Right kidney (tissue), 1 donor: ENCODE measurements around the gene AUNIP.
A peak's percentile ranks its signal among the peaks of the same experiment; 100 is the strongest.

Experiments used
- DNase-seq: peaks from one replicate; pipeline ENCODE4 v3.0.0-alpha.2; 2016

The AUNIP gene

DNA sequence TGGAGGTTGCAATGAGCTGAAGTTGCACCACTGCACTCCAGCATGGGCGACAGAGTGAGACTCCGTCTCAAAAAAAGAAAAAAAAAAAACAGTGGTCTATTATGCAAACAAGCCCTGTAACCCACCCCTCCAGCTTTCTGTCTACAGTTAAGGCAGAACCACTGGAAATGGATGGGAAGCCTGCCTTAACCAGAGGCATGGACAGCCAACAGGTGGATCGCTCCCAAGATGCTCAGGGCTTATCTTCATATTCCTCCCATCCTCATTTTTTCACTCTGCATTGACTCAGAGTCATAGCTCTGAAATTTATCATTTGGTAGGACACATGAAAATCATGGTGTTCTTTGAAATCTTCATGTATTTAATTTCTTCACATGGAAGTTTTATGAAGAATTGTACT lies 30.8 kb downstream of the AUNIP start:
- no peak for DNase-seq

DNA sequence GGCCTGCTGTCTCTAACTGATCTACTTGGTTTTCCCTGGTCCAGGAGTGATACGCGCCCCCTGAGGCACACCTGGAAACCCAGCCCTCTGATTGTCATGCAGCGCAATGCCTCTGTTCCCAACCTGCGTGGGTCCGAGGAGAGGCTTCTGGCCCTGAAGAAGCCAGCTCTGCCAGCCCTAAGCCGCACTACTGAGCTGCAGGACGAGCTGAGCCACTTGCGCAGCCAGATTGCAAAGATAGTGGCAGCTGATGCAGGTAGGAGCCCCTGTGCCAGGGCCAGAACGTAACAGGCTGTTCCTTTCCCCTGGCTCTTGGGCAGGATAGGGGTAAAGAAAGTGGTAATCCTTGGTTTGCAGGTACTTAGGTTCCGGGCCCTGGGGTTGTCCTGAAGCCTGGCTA lies 32.7 kb downstream of the AUNIP start:
- no peak for DNase-seq

- no peak for DNase-seq
These were observed 33.7 kb downstream of the AUNIP start for GRCh38 chr1:25825605-25826004.

DNA sequence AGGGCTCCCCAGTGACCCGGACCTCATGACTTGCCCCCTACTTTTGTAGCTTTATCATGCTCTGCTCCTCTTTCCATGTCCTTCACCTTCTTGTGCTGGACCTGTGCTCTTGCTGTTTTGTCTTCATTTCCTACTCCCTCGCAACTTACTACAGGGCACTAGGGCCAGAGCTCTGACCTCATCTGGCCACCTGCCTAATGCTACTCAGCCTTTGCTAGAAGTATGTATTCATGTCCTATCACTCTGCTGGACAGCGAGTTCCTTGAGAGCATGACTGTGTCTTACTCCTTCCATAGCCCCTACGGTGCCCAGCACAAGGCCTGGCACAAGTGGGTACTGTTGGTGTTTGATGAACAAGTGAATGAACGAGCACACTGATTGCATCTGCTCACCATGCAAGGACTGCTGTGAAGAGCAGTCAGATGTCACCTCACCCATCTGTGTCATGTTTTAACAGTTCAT lies 37.6 kb downstream of the AUNIP start:
- no peak for DNase-seq

DNA sequence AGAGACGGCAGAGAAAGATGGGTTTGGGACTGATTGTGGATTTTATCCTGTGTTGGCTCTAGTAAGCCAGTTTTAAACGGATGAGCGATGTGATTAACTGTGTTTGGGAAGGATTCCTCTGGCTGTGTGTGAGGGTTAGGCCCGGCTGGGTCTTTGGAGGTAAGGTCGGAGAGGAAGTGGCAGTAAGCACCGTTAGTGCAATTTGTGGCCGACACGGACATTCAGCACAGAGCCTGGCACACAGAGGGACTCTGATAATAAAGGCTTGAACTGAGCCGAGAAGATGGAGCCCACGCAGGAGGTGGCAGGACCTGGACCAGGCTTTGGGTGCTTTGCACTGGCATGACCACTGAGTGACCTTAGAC lies 38.2 kb downstream of the AUNIP start:
- no peak for DNase-seq

GRCh38 chr1:25820247-25821111 lies 38.8 kb downstream of the AUNIP start:
- no peak for DNase-seq

DNA sequence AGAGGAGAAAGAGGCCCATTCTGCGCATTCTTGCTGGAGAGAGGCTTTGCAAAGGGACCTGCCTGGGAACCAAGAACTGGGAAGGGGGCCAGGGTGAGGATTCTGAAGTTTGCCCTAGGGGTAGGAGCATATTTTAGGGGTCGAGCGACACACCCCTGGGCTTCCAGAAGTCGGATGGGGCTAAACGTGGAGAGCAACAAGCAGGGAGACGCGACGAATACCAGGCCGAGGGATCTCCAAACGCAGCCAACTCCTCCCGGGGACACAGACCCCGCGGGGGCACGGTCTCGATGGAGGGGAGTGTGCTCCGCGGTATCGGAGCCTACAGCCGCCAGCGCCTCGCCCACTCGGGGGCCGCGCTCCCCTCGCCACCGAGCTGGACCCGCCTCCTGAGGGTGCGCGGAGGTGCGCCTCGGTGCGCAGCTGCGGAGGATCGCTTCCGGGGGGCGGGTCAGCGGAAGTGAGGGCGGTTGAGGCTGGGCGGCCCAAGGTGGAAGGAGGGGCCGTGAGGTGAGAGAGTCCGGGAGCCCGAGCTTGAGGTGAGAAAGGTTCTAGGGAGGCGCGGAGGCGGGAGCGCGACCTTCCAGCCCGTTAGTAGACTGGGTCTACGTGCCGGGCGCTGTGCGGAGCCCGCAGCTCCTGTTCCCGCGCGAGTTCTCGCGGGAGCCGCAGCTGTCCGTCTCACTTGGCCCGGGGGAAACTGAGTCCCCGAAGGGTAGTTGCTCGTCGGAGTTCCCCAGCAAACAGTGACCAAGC lies 39.6 kb downstream of the AUNIP start, which contains the start of gene MTFR1L:
TSS of gene MTFR1L (plus strand) at position 464 of the 756 bp plus-strand sequence. CDS start 3,151 bp downstream, outside the sequence.
- DNase-seq = peak; percentile 96

DNA sequence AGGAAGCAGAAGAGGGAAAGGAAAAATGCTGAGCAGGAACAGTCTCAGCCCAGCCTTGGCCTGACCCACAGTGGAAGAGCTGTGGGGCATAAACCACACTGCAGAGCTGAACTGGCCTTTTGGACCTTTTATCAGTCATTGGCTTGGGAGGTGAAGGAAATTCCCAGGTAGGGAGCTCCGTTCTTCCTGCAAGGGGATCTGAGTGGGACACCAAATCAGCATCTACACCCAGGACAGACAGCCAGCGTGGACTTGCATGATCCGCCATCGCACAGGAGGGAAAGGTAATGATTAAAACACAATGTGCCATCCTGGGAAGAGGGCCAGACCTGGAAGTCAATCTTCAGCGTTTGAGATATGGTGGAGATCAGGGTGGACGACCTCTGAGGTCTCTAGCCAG lies 40.7 kb downstream of the AUNIP start:
- no peak for DNase-seq

DNA sequence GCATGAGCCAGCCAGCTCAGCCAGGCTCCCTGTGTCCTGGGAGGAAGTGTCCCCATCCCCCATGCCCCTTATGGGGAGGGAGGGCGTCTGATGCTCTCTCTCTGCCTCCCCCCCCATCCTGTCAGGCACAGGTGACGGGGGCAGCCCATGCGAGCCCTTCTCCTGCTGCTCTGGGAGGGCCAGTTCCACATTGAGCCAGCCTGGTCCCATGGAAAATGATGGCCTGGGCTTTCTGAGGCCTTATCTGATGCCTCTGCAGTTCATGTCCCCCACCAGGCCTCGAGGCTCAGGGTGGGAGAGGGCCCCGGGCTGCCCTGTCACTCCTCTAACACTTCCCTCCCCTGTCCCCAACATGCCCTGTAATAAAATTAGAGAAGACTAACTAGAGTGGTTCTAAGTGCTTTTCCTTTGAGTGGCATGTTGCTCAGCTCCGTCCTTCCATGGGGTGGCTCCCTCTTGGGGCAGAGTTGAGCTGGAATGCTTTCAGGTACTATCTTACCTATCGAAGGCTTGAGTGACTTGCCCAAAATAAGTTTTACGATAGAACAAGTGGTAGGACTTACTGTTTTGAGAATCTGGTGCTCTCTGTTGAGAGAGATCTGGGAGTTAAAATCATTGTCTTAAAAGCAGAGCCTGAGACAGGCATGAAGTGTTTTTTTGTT lies 41.3 kb downstream of the AUNIP start:
- no peak for DNase-seq

DNA sequence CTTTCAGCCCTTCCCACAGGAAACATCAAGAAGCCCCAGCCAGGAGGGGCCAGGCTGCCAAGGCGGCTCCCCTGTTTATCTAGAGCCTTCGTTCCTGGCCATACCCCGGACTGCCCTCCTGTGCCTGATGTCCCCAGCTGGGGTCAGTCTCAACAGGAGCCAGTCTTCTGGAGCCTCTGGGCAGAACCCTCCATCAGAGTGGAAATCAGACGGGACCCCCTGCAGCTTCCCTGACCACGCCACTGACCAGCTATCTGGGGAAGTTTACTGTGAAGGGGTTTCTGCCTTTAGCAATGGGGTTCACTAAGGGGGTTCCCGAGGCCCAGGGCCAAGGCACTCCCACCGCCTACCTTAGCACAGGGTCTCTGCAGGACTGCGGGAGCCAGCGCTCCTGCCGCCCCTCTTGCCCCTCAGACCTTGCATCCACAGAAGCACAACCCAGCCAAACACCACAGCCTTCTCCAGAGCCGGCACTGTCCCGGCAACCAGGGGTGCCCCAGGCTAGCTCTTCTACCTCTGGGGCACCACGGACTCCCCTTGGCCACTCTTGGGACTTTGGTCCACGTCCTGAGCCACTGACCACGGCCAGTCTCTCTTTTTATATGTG lies 43.0 kb downstream of the AUNIP start:
- no peak for DNase-seq

- DNase-seq = no peak
These were observed 43.8 kb downstream of the AUNIP start for GRCh38 chr1:25815208-25816111.

GRCh38 chr1:25814549-25815087 lies 44.6 kb downstream of the AUNIP start:
- no peak for DNase-seq

- DNase-seq = no peak
These were observed 45.4 kb downstream of the AUNIP start for GRCh38 chr1:25813734-25814471.

DNA sequence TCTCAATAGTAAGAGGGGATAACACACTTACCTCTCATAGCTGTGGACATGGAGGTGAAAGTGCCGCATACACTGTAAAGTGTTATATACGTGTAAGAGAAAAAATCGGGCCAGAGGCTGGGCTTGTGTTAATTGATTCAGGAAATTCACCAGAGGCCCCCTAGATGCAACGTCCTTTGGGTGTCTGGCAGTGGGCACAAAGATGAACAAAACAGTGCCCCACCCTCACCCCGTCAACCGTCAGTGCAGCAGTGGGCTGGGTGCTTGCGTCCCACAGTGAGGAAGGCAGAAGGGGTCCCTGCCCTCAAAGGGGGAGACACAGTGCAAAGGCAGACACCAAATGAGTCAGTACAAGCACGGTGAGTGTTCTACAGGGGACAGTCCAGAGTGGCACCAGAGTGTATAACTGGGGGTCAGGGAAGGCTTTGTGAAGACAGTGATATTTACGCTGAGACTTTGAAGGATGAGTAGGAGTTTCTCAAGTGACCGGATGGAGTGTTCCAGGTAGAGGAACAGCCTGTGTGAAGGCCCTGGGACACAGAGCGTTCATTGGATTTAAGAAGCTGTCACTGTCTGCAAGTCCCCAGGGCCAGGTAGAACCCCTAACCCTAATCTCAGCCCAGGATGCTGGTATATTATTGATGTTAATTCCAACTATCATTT lies 46.1 kb downstream of the AUNIP start:
- no peak for DNase-seq

- DNase-seq = no peak
These were observed 47.7 kb downstream of the AUNIP start for GRCh38 chr1:25811384-25812082.

DNA sequence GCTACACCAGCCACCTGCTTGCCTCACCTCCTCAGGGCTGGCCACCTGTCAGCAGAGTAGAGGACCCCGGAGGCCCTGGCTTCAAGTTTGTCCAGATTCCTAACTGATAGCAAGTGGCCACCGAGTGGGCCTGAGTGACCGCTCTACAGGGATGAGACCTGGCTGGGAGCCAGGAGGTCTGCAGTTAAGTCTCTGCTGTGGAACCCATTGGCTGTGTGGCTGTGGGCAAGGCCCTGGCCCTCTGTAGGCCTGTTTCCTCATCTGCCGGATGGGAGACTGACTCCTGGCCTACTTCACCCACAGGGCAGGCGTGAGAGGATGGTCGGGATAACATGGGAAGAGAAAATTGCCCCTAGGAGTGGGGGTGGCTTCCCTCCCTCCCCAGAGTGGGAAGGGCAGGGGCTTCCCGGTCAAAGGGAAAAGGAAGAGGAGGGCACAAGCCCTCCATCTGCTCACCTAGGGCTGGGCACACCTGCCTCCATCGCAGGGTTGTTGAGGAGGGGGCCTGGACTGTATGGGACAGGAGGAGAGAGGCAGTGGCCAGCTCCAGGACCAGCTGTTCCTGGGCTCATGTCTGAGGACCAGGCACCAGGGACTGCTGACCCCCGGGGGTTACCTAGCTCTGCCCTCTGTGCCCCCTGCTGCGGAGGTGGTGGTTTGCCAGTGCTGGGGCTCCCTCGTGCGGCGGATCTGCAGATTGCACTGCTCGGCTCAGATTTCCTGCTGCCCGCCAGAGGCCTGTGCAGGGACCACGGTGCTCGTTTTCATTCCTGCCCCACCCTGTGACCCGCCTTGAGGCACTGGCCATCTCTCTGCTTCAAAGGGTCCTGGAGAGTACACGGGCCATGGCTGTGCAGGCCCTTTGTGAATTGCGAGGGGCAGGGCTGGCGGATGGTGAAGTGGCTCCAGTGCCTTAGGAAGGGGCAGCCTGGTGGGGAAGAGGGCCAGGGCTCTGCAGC lies 48.6 kb downstream of the AUNIP start:
- DNase-seq = peak; percentile 73

DNA sequence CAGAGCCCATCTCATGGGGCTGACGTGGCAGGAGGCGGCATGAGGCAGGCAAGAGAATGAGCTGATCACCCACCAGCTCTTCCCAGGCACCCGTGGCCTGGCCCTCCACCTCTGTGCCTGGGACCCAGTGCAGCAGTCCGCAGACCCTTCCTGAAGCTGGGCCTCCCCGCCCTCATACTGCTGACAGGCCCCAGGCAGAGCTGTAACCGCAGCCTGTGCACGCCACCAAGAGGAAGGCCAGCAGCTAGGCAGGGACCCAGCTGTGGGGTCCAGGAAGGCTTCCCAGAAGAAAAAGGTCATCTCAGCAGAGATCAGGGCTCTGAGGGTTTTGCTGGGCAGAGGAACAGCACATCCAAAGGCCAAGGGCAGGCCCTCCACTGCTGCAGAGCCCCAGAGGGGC lies 49.3 kb downstream of the AUNIP start:
- no peak for DNase-seq
